DOHH2 (cell line): ENCODE results near the gene RAET1L.
"Not testable (repeated sequence)": the region's sequence is repeated elsewhere in the genome, so short reads cannot be mapped to it uniquely, and the experiment has no call there.

Source experiments
- H3F3A ChIP-seq: fragments of 200-600 bp; sonication (generic), shearing (Covaris generic); 2 replicates; pipeline ENCODE4 v1.6.0; 2016; ENCODE audit warnings: antibody characterized with exemption, mild to moderate bottlenecking; ENCODE audit not compliant: control insufficient read depth, insufficient read depth
- H3K27ac ChIP-seq: fragments of 200-600 bp; sonication (generic); 2 replicates; pipeline ENCODE4 v1.5.1; 2014; ENCODE audit warnings: low read depth, mild to moderate bottlenecking, low read length, moderate library complexity
- H3K27me3 ChIP-seq: fragments of 200-600 bp; sonication (generic); 2 replicates; pipeline ENCODE4 v1.6.1; 2014; ENCODE audit warnings: mild to moderate bottlenecking, low read length, mixed read lengths; ENCODE audit not compliant: control insufficient read depth
- H3K36me3 ChIP-seq: fragments of 200-600 bp; sonication (generic); 2 replicates; pipeline ENCODE4 v1.6.1; 2014; ENCODE audit warnings: mild to moderate bottlenecking, low read length, moderate library complexity, mixed read lengths; ENCODE audit not compliant: control insufficient read depth
- H3K4me1 ChIP-seq: fragments of 200-600 bp; sonication (generic); 2 replicates; pipeline ENCODE4 v1.6.1; 2014; ENCODE audit warnings: mild to moderate bottlenecking, low read length, mixed read lengths; ENCODE audit not compliant: control insufficient read depth
- H3K4me2 ChIP-seq: fragments of 200-600 bp; sonication (generic); 2 replicates; pipeline ENCODE4 v1.6.0; 2014; ENCODE audit warnings: mild to moderate bottlenecking, low read length, moderate library complexity
- H3K4me3 ChIP-seq: fragments of 200-600 bp; sonication (generic); 2 replicates; pipeline ENCODE4 v1.5.1; 2014; ENCODE audit warnings: mild to moderate bottlenecking, low read length, mixed read lengths
- H3K79me2 ChIP-seq: fragments of 200-600 bp; sonication (generic); 2 replicates; pipeline ENCODE4 v1.6.1; 2014; ENCODE audit warnings: mild to moderate bottlenecking, low read length, mixed read lengths; ENCODE audit not compliant: control insufficient read depth
- H3K9me2 ChIP-seq: fragments of 200-600 bp; sonication (generic); replicated peaks from 2 replicates; pipeline ENCODE4 v1.6.1; 2014; ENCODE audit warnings: mild to moderate bottlenecking, low read length, mixed read lengths; ENCODE audit not compliant: control insufficient read depth
- H3K9me3 ChIP-seq: fragments of 200-600 bp; sonication (generic); 2 replicates; pipeline ENCODE4 v1.6.1; 2014; ENCODE audit warnings: antibody characterized with exemption, low read length, mixed read lengths; ENCODE audit not compliant: control insufficient read depth, insufficient read depth
- H4K20me1 ChIP-seq: fragments of 200-600 bp; sonication (generic); 2 replicates; pipeline ENCODE4 v1.6.0; 2014; ENCODE audit warnings: low read depth, mild to moderate bottlenecking, antibody characterized with exemption, low read length, moderate library complexity; ENCODE audit not compliant: control insufficient read depth, insufficient read depth
- EZH2phosphoT487 ChIP-seq: fragments of 200-600 bp; sonication (generic); IDR thresholded peaks from 2 replicates; pipeline ENCODE4 v1.6.1; 2017; ENCODE audit warnings: borderline replicate concordance, mild to moderate bottlenecking, antibody characterized with exemption, low read length, moderate library complexity, mixed read lengths
- TF ChIP-seq, protein P1 (sequence below): fragments of 200-600 bp; sonication (generic); IDR thresholded peaks from one replicate; pipeline ENCODE4 v1.5.1; 2014; ENCODE audit warnings: antibody characterized with exemption, mild to moderate bottlenecking, low read depth, low read length; ENCODE audit not compliant: poor library complexity, severe bottlenecking

RAET1L gene

DNA sequence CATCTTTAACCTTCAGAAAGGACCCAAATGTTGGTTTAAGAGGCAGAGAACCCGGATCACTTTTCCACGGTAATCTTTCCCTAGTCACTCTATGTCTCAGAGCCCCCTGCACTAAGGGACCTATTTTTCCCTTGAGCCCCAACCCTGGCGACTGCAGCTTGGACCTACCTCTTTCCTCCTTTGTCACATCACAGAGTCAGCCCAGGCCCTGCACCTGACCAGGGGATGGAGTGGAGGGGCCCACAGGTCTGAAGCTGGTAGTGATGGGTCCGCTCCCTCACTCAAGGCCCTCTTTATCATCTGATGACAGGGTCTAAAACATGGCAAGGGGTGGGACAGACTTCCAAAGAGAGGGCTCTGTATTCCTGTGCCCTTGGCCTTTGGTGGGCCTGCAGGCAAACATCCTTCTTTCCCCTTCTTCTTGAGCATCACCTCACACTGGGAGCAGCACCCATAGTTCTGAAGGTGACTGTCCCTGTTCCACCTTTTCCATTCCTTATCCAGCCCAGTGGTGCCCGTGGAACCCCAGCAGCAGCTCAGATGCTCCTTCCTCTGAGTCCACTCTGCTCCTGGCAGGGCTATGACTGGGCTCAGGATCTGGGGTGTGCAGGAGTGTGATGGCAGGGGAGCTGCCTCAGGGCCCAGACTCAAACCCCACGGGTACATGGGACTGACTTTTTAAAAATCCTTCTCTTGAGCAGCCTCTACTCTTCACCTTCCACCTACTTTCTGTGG is 6.3 kb downstream of the RAET1L start:
- Histone ChIP-seq H3K4me1 (no peaks in the 10 kb centered on the region), H3F3A (no peaks in the 10 kb centered on the region), H3K27ac (no peak overlapping the region), H4K20me1 (no peaks in the 10 kb centered on the region), H3K79me2 (no peaks in the 10 kb centered on the region), H3K36me3 (no peaks in the 10 kb centered on the region), H3K27me3 (peaks cover 31% of the 10 kb centered on the region), H3K4me3 (no peak overlapping the region), H3K4me2 (no peak overlapping the region), H3K9me2 (no peaks in the 10 kb centered on the region), H3K9me3 (no peaks in the 10 kb centered on the region)
- TF ChIP-seq, protein P1, sequence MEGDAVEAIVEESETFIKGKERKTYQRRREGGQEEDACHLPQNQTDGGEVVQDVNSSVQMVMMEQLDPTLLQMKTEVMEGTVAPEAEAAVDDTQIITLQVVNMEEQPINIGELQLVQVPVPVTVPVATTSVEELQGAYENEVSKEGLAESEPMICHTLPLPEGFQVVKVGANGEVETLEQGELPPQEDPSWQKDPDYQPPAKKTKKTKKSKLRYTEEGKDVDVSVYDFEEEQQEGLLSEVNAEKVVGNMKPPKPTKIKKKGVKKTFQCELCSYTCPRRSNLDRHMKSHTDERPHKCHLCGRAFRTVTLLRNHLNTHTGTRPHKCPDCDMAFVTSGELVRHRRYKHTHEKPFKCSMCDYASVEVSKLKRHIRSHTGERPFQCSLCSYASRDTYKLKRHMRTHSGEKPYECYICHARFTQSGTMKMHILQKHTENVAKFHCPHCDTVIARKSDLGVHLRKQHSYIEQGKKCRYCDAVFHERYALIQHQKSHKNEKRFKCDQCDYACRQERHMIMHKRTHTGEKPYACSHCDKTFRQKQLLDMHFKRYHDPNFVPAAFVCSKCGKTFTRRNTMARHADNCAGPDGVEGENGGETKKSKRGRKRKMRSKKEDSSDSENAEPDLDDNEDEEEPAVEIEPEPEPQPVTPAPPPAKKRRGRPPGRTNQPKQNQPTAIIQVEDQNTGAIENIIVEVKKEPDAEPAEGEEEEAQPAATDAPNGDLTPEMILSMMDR = no peak
- TF ChIP-seq EZH2phosphoT487 = no peak

DNA sequence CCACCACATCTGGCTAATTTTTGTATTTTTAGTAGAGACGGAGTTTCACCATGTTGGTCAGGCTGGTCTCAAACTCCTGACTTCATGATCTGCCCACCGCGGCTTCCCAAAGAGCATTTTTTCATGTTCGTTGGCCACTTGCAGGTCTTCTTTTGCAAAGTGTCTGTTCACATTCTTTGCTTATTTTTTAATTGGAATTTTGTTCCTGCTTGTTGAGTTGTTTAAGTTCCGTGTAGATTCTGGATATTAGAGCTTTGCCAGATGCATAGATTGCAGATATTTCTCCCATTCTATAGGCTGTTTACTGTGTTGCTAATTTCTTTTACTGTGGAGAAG is 8.2 kb downstream of the RAET1L start:
- H4K20me1 ChIP-seq, H3K27ac ChIP-seq, H3F3A ChIP-seq, H3K36me3 ChIP-seq, H3K4me1 ChIP-seq, H3K9me2 ChIP-seq, H3K9me3 ChIP-seq, H3K4me3 ChIP-seq, H3K79me2 ChIP-seq, H3K4me2 ChIP-seq: not testable (repeated sequence)
- TF ChIP-seq, protein P1 = peak; percentile 31
- peaks cover 45% of the 10 kb centered on the region for H3K27me3 ChIP-seq

DNA sequence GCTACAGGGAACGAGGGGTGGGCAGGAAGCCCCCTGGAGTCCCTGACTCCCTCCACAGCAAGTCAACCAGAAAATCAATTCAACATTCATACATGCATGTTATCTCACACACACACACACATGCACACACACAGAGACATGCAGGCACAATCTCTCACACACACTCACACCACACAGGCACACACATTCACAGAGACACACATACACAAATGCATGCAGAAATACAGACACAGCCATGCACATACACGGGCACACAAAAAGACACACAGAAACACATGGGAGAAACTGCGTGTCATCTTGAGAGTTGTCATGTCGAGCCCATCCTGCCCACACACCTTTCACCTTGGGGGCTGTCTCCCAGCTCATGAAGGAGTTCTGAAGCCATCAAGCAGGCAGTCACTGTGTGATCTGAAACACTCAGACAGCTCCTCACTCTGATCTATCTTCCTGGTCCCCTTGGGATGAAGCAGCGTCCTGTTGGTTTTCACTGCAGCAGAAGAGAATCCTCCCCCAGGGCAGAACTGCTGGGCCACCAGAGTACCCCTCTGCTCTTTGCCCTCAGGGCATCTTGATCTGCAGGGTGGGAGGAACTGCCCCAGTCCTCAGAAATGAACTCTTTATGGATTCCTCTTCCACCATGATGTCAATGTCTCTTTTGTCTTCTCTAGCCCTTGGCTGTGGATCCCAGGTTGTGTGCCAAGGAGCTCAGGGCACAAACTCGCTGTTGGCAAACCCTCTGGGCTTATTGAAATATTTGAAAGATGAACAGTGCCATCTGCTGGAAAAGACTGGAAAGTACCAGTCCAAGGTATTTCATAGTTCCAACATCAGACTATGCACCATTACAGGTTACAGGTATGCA is 8.8 kb downstream of the RAET1L start:
- Histone ChIP-seq H3K4me1 (no peaks in the 10 kb centered on the region), H3K27me3 (peaks cover 49% of the 10 kb centered on the region), H4K20me1 (no peaks in the 10 kb centered on the region), H3K9me2 (no peaks in the 10 kb centered on the region), H3K36me3 (no peaks in the 10 kb centered on the region), H3F3A (no peaks in the 10 kb centered on the region), H3K4me2 (no peak overlapping the region), H3K9me3 (no peaks in the 10 kb centered on the region), H3K4me3 (no peak overlapping the region), H3K79me2 (no peaks in the 10 kb centered on the region), H3K27ac (no peak overlapping the region)
- no peak for TF ChIP-seq EZH2phosphoT487
- TF ChIP-seq, protein P1 = peak; percentile 70

DNA sequence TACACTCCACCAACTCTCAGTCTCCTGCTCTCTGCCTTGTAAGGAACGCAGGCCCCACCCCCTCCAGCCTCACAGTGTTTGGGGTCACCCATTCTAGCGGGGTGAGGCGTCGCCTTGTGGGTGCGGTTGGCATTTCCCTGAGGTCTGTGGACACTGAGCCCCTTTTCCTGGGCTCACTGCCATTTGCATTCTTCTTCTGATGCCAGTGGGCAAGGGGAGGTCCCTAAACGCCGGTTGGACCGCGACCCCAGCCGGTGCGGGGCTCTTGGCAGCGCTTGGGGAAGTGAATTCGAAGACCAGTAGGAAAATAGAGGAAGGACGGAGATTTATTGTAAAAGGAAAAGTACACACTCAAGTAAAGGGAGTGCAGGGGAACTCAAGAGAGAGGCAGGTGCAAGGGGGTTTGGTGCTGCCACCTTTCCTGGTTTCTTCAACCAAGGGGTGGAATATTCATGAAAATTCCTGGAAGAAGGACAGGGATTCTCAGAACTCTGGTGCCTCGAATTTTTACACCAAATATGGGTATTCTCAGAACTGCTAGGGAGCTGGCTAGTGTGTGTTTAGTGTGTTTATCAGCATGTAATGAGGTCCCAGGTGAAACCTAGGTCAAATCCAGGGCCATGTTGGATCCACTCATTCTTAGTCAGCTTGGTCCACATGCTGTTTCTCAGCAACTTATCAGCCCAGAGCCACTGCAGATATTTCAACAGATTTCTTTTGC is 9.9 kb downstream of the RAET1L start:
- H3K4me3 ChIP-seq, H3K4me2 ChIP-seq, H3K79me2 ChIP-seq, H3F3A ChIP-seq, H3K9me2 ChIP-seq, H4K20me1 ChIP-seq, H3K9me3 ChIP-seq, H3K36me3 ChIP-seq, H3K27ac ChIP-seq, H3K4me1 ChIP-seq: not testable (repeated sequence)
- H3K27me3 ChIP-seq = peaks cover 57% of the 10 kb centered on the region

DNA sequence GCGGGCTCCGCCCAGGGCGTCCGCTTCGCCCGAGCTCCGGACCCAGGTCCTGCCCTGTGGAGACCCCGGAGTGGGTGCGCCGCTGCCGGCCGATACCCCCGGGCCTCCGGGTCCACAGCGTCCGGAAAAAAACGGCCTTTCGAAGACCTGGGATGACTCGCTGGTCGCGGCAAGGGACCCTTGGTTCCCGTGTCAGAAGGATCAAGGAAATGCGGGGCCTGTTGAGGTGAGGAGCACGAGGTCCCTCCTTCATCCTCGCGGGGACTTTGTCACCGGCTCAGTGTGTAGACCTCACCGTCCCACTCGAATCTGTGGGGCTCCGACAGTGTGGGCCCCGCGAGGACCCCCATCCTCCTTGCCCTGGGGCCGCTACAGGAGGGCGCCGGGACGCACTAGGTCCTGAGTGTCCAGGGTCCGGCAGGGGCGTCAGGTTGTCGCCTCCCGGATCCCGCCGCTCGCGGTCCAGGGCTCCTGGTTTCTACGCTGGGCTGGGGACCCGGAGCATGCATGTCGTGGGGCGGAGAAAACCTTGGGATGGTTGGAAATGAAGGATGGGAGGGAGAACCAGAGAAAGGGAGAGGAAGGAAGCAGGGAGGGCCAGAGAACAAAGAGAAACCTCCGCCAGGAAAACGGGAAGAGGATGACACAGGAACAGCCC is 10.6 kb downstream of the RAET1L start:
- H4K20me1 ChIP-seq, H3K27ac ChIP-seq, H3K4me3 ChIP-seq, H3K79me2 ChIP-seq, H3K4me1 ChIP-seq, H3K4me2 ChIP-seq, H3F3A ChIP-seq, H3K36me3 ChIP-seq, H3K9me2 ChIP-seq, H3K9me3 ChIP-seq: not testable (repeated sequence)
- peaks cover 64% of the 10 kb centered on the region for H3K27me3 ChIP-seq
